Measurements from ENCODE around the gene FMC1.

Gene FMC1

DNA sequence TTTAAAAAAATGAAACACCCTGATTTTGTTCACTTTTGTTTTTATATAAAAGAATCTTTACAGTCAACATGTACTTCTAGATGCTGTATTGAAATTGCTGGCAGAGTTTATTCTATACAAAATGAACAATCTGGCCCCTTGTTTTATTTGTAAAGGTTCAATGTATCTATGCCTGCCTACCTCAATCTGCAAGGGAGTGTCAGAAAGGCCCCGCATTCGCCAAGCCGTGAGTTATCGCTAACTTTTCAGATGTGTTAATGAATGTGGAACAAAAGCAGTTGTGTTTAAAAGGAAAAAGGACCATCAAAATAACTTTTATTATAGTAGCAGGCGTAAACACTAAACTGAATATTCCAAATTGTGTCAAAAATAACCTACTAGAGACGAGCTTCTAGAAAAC, 33.1 kb downstream of the FMC1 start:
- peaks cover 28% of the 10 kb centered on the region for H3K36me3 ChIP-seq (replicated peaks; ENCODE audit: low read depth, low read length)
- H3K27me3 ChIP-seq (ENCODE audit: low read depth, low read length), result no peaks in the 10 kb centered on the region
- no peaks in the 10 kb centered on the region for H3K9me3 ChIP-seq (ENCODE audit: insufficient read depth, low read length)
- no peak overlapping the region for H3K9ac ChIP-seq (ENCODE audit: low read length)
- H3K27ac ChIP-seq (ENCODE audit: low read length), result no peak overlapping the region
- H3K4me2 ChIP-seq (ENCODE audit: low read length), result no peak overlapping the region
- peaks cover 62% of the 10 kb centered on the region for H4K20me1 ChIP-seq (ENCODE audit: insufficient read depth, low read length)
- TF ChIP-seq CTCF (IDR thresholded peaks at IDR 0.05; ENCODE audit: low read depth, low read length), result no peak
- TF ChIP-seq EZH2phosphoT487 (IDR thresholded peaks at IDR 0.05; ENCODE audit: low read depth), result no peak
- H3K79me2 ChIP-seq (ENCODE audit: low read length), result peaks cover 84% of the 10 kb centered on the region
- no peak overlapping the region for H3K4me3 ChIP-seq (ENCODE audit: low read length)
- no peaks in the 10 kb centered on the region for H3K4me1 ChIP-seq (ENCODE audit: low read length)
- H2AFZ ChIP-seq (ENCODE audit: low read depth, low read length), result no peak overlapping the region

- Histone ChIP-seq H3K27ac (ENCODE audit: low read length) (no peak overlapping the region), H2AFZ (ENCODE audit: low read depth, low read length) (no peak overlapping the region), H3K4me3 (ENCODE audit: low read length) (no peak overlapping the region), H3K79me2 (ENCODE audit: low read length) (peaks cover 65% of the 10 kb centered on the region), H4K20me1 (ENCODE audit: insufficient read depth, low read length) (no peaks in the 10 kb centered on the region), H3K4me2 (ENCODE audit: low read length) (no peak overlapping the region), H3K4me1 (ENCODE audit: low read length) (no peaks in the 10 kb centered on the region), H3K9me3 (ENCODE audit: insufficient read depth, low read length) (no peaks in the 10 kb centered on the region), H3K9ac (ENCODE audit: low read length) (no peak overlapping the region), H3K27me3 (ENCODE audit: low read depth, low read length) (no peaks in the 10 kb centered on the region), H3K36me3 (replicated peaks; ENCODE audit: low read depth, low read length) (peaks cover 26% of the 10 kb centered on the region)
- TF ChIP-seq EZH2phosphoT487 (IDR thresholded peaks at IDR 0.05; ENCODE audit: low read depth), result no peak
- TF ChIP-seq CTCF (IDR thresholded peaks at IDR 0.05; ENCODE audit: low read depth, low read length), result no peak
Observed at GRCh38 chr7:139382439-139382838, 41.3 kb downstream of the FMC1 start.

DNA sequence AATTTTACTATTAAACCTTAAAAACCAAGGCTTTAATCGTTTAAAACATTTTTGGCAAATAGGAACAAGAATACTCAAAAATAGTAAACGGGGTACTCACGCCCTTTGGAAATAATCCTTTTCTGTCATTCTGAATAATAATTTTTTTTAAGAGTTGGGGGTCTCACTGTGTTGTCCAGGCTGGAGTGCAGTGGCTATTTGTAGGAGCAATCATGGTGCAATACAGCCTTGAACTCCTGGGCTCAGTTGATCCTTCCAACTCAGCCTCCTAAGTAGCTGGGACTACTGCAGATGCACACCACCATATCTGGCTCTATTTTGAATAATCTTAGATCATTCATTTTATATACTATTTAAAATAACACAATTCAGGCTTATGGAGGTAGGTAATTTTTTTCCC, 43.5 kb downstream of the FMC1 start:
- Histone ChIP-seq H3K9ac (ENCODE audit: low read length) (no peak overlapping the region), H4K20me1 (ENCODE audit: insufficient read depth, low read length) (peaks cover 12% of the 10 kb centered on the region; the same call in 1 of the 2 replicates), H3K4me1 (ENCODE audit: low read length) (no peaks in the 10 kb centered on the region), H3K9me3 (ENCODE audit: insufficient read depth, low read length) (no peaks in the 10 kb centered on the region), H3K27ac (ENCODE audit: low read length) (no peak overlapping the region), H3K36me3 (replicated peaks; ENCODE audit: low read depth, low read length) (peaks cover 37% of the 10 kb centered on the region), H3K4me2 (ENCODE audit: low read length) (no peak overlapping the region), H3K27me3 (ENCODE audit: low read depth, low read length) (no peaks in the 10 kb centered on the region), H2AFZ (ENCODE audit: low read depth, low read length) (no peak overlapping the region), H3K79me2 (ENCODE audit: low read length) (peaks cover 78% of the 10 kb centered on the region), H3K4me3 (ENCODE audit: low read length) (no peak overlapping the region)
- TF ChIP-seq CTCF (IDR thresholded peaks at IDR 0.05; ENCODE audit: low read depth, low read length) (no peak), EZH2phosphoT487 (IDR thresholded peaks at IDR 0.05; ENCODE audit: low read depth) (no peak)

GRCh38 chr7:139387594-139387993, 46.5 kb downstream of the FMC1 start:
- H3K79me2 ChIP-seq (ENCODE audit: low read length), result peaks cover 88% of the 10 kb centered on the region
- peaks cover 15% of the 10 kb centered on the region; the same call in 1 of the 2 replicates for H4K20me1 ChIP-seq (ENCODE audit: insufficient read depth, low read length)
- H3K4me3 ChIP-seq (ENCODE audit: low read length), result no peak overlapping the region
- no peak overlapping the region for H3K9ac ChIP-seq (ENCODE audit: low read length)
- no peaks in the 10 kb centered on the region for H3K4me1 ChIP-seq (ENCODE audit: low read length)
- H3K9me3 ChIP-seq (ENCODE audit: insufficient read depth, low read length), result no peaks in the 10 kb centered on the region
- peaks cover 48% of the 10 kb centered on the region for H3K36me3 ChIP-seq (replicated peaks; ENCODE audit: low read depth, low read length)
- no peaks in the 10 kb centered on the region for H3K27me3 ChIP-seq (ENCODE audit: low read depth, low read length)
- TF ChIP-seq CTCF (IDR thresholded peaks at IDR 0.05; ENCODE audit: low read depth, low read length) (no peak), EZH2phosphoT487 (IDR thresholded peaks at IDR 0.05; ENCODE audit: low read depth) (no peak)
- H3K4me2 ChIP-seq (ENCODE audit: low read length), result no peak overlapping the region
- H3K27ac ChIP-seq (ENCODE audit: low read length), result no peak overlapping the region
- H2AFZ ChIP-seq (ENCODE audit: low read depth, low read length), result no peak overlapping the region

All from OCI-LY3 (cell line).